HG02981 (cell line): ENCODE measurements around the gene GPR25.
A peak's percentile ranks its signal among the peaks of the same experiment; 100 is the strongest.

Experiments
- ATAC-seq: cut with Tn5 transposase; IDR thresholded peaks from one replicate; pipeline ENCODE4 v1.9.1; 2021; ENCODE audit warnings: mild to moderate bottlenecking, moderate library complexity; ENCODE audit not compliant: unreplicated experiment

The GPR25 gene

GRCh38 chr1:200869753-200870391, 2.9 kb upstream of the GPR25 start:
- ATAC-seq = peak; percentile 51

GRCh38 chr1:200873116-200873670, 412 bp downstream of the GPR25 start:
- no peak for ATAC-seq

- ATAC-seq = no peak
These were observed 1.1 kb downstream of the GPR25 start for GRCh38 chr1:200873671-200874397.

GRCh38 chr1:200874694-200875093, 1.9 kb downstream of the GPR25 start:
- ATAC-seq = no peak

GRCh38 chr1:200875416-200875815, 2.6 kb downstream of the GPR25 start:
- no peak for ATAC-seq

GRCh38 chr1:200877010-200877409, 4.2 kb downstream of the GPR25 start:
- ATAC-seq = no peak

GRCh38 chr1:200877839-200878551, 5.2 kb downstream of the GPR25 start:
- peak; percentile 57 for ATAC-seq

- ATAC-seq = peak; percentile 74
These were observed 7.4 kb downstream of the GPR25 start for GRCh38 chr1:200880212-200880611.

- no peak for ATAC-seq
These were observed 10.3 kb downstream of the GPR25 start for GRCh38 chr1:200883118-200883517.

GRCh38 chr1:200885623-200886402, 13.0 kb downstream of the GPR25 start:
- ATAC-seq = no peak

GRCh38 chr1:200886594-200886993, 13.8 kb downstream of the GPR25 start:
- no peak for ATAC-seq

GRCh38 chr1:200887036-200887435, 14.3 kb downstream of the GPR25 start:
- ATAC-seq = no peak

- no peak for ATAC-seq
These were observed 15.1 kb downstream of the GPR25 start for GRCh38 chr1:200887772-200888348.

GRCh38 chr1:200888349-200888838, 15.6 kb downstream of the GPR25 start:
- peak; percentile 89 for ATAC-seq

GRCh38 chr1:200889571-200889970, 16.8 kb downstream of the GPR25 start:
- no peak for ATAC-seq

- ATAC-seq = no peak
These were observed 17.2 kb downstream of the GPR25 start for GRCh38 chr1:200890027-200890426.

- no peak for ATAC-seq
These were observed 18.3 kb downstream of the GPR25 start for GRCh38 chr1:200890818-200891773.

GRCh38 chr1:200891774-200892157, 19.0 kb downstream of the GPR25 start:
- no peak for ATAC-seq

GRCh38 chr1:200892546-200892945, 19.8 kb downstream of the GPR25 start:
- ATAC-seq = no peak
